HEK293T (cell line): ENCODE results near the gene MAPK8IP2.

Experiments
- ARNT ChIP-seq: fragments of 450-650 bp; IDR thresholded peaks from 2 replicates; pipeline ENCODE4 v1.6.1; 2017; ENCODE audit warnings: mild to moderate bottlenecking
- BHLHE40 ChIP-seq: fragments of 450-650 bp; IDR thresholded peaks from 2 replicates; pipeline ENCODE4 v1.6.1; 2016; ENCODE audit warnings: mild to moderate bottlenecking, moderate library complexity, borderline replicate concordance
- ELF4 ChIP-seq: fragments of 450-650 bp; IDR thresholded peaks from 2 replicates; pipeline ENCODE4 v1.6.1; 2017; ENCODE audit warnings: antibody characterized with exemption
- FOXA1 ChIP-seq: fragments of 450-650 bp; IDR thresholded peaks from 2 replicates; pipeline ENCODE4 v1.6.1; 2016; ENCODE audit warnings: mild to moderate bottlenecking
- FOXM1 ChIP-seq: fragments of 450-650 bp; IDR thresholded peaks from 2 replicates; pipeline ENCODE4 v1.6.1; 2017; ENCODE audit warnings: mild to moderate bottlenecking, borderline replicate concordance
- NFRKB ChIP-seq: fragments of 450-650 bp; IDR thresholded peaks from 2 replicates; pipeline ENCODE4 v1.6.1; 2016; ENCODE audit warnings: mild to moderate bottlenecking, moderate library complexity
- SUZ12 ChIP-seq: fragments of 450-650 bp; IDR thresholded peaks from 2 replicates; pipeline ENCODE4 v1.6.1; 2016; ENCODE audit warnings: mild to moderate bottlenecking
- TARDBP ChIP-seq: fragments of 450-650 bp; IDR thresholded peaks from 2 replicates; pipeline ENCODE4 v1.6.1; 2016
- ZNF384 ChIP-seq: fragments of 450-650 bp; IDR thresholded peaks from 2 replicates; pipeline ENCODE4 v1.6.1; 2016

- TF ChIP-seq FOXA1 (no peak), FOXM1 (no peak), ELF4 (no peak), SUZ12 (no peak), TARDBP (no peak), ARNT (no peak), NFRKB (no peak), BHLHE40 (no peak), ZNF384 (no peak)
These were observed 19.3 kb upstream of the MAPK8IP2 start for GRCh38 chr22:50581031-50581949.
